Measurements from ENCODE around the gene SENP2. TPM values are rescaled to one million over a fixed set of nuclear protein-coding genes. Genes with fewer than 3 reads are reported as not detected.

SENP2 gene
- total RNA-seq, 1 donor from 2014 or later = 38.1 TPM

Other genes starting within 250 kb of the SENP2 start
- 11.9 and 13.2 TPM in 2 replicates for gene MAP3K13, start 223.2 kb upstream of the SENP2 start, total RNA-seq
- gene TMEM41A, start 87.3 kb upstream of the SENP2 start, total RNA-seq = 6.3 and 9.1 TPM in 2 replicates
- 0.19 TPM in 1 of 2 replicates, not detected in the other for gene LIPH, start 33.7 kb upstream of the SENP2 start, total RNA-seq
- gene IGF2BP2, start 238.7 kb downstream of the SENP2 start, total RNA-seq = 30.0 and 61.2 TPM in 2 replicates